GM12801 (cell line): Measurements from ENCODE around the gene LPCAT4.

Experiments
- TF ChIP-seq, protein P1 (sequence below): IDR thresholded peaks from one replicate; pipeline ENCODE4 v1.5.1; 2011; ENCODE audit warnings: control low read depth; ENCODE audit not compliant: insufficient read length; ENCODE audit errors: extremely low read depth

Gene LPCAT4

GRCh38 chr15:34358948-34359347, 8.0 kb downstream of the LPCAT4 start:
- TF ChIP-seq, protein P1, sequence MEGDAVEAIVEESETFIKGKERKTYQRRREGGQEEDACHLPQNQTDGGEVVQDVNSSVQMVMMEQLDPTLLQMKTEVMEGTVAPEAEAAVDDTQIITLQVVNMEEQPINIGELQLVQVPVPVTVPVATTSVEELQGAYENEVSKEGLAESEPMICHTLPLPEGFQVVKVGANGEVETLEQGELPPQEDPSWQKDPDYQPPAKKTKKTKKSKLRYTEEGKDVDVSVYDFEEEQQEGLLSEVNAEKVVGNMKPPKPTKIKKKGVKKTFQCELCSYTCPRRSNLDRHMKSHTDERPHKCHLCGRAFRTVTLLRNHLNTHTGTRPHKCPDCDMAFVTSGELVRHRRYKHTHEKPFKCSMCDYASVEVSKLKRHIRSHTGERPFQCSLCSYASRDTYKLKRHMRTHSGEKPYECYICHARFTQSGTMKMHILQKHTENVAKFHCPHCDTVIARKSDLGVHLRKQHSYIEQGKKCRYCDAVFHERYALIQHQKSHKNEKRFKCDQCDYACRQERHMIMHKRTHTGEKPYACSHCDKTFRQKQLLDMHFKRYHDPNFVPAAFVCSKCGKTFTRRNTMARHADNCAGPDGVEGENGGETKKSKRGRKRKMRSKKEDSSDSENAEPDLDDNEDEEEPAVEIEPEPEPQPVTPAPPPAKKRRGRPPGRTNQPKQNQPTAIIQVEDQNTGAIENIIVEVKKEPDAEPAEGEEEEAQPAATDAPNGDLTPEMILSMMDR: no peak

- TF ChIP-seq, protein P1: no peak
These were observed 8.6 kb downstream of the LPCAT4 start for GRCh38 chr15:34358367-34358766.

DNA sequence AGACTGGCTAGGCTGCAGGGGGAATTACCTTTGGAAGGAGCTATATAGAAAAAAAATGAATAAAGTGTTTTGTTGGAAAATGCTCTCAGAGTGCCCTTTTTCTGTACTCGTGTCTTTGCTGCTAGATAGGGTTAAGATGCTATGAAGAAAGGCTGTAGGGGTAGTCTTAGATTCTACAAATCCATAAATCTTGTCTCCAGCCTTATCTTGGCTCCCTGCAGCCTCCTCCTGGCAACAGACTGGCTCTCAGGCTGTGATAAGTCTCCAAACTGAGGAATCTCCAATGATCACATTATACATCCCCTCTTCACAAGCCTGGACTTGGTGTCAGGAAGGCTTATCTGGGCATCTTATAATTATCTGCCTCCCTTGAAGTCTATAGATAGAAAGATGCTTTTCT, 9.3 kb downstream of the LPCAT4 start:
- TF ChIP-seq, protein P1: no peak

- TF ChIP-seq, protein P1: no peak
These were observed 11.8 kb downstream of the LPCAT4 start for GRCh38 chr15:34355241-34355640.

DNA sequence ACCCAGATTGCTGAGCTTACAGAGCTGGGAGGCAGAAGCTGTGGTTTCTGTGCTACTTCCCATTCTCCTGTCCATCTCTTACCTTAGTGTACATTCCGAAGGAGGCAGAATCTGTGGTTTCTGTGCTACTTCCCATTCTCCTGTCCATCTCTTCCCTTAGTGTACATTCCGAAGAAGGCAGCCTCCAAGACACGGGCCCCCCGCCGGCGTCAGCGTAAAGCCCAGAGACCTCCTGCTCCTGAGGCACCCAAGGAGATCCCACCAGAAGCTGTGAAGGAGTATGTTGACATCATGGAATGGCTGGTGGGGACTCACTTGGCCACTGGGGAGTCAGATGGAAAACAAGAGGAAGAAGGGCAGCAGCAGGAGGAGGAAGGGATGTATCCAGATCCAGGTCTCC, 12.7 kb downstream of the LPCAT4 start:
- TF ChIP-seq, protein P1: no peak

- TF ChIP-seq, protein P1: no peak
These were observed 13.4 kb downstream of the LPCAT4 start for GRCh38 chr15:34353627-34354026.

GRCh38 chr15:34349769-34350168, 17.2 kb downstream of the LPCAT4 start:
- TF ChIP-seq, protein P1: no peak
